ENCODE data around the gene SEC62. TPM values are rescaled to one million over a fixed set of nuclear protein-coding genes. Genes with fewer than 3 reads are reported as not detected.

Gene SEC62, protein sequence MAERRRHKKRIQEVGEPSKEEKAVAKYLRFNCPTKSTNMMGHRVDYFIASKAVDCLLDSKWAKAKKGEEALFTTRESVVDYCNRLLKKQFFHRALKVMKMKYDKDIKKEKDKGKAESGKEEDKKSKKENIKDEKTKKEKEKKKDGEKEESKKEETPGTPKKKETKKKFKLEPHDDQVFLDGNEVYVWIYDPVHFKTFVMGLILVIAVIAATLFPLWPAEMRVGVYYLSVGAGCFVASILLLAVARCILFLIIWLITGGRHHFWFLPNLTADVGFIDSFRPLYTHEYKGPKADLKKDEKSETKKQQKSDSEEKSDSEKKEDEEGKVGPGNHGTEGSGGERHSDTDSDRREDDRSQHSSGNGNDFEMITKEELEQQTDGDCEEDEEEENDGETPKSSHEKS
- total RNA-seq, result 47.1 and 98.1 TPM in 2 replicates

GRCh38 chr3:169966428-169966950 is at the start of gene SEC62:
Gene SEC62 (plus strand): TSS chr3:169966807. CDS start chr3:169966823, 16 bp downstream.

DNA sequence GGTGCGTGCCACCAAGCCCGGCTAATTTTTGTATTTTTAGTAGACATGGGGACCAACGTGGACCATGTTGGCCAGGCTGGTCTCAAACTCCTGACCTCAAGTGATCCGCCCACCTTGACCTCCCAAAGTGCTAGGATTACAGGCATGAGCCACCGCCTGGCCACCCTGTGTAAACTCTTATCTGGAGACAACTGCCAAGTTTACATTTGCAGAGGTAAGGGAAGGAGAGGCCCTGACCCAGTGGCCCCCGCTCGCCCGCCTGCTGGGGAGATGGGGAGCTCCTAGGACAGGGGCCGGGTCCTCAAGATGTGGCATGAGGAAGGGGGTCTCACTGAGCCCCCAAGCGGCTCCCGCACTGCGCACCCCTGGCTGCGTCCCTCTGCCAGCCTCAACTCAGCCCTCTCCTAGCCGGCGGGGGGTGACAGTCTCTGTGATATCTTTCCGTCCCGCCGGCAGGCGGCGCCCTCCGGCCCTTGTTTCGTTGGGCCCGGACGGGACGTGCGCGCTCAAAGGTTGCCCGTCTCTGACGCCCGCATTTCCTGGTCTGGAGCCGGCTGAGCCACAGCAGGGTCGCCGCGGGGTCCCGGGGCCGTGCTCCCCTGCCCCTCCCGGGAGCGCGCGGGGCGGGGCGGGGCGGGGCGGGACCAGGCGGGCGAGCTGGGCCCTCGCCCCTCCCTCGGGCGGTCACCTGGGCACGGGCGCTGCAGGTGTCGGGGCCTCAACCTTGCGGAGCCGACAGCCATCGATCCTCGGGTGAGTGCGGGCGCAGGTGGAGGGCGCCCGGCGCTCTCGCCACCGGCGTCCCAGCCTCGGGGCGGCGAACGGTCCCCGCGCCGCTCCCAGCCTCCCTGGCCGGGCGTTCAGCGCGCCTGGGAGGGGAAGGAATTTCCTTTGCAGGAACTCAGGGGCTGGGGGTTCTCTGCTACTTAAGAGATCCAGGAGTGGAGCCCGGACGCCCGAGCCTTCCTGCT is 71.1 kb downstream of the SEC62 start, which contains the start of gene GPR160:
Gene GPR160, plus strand, starts transcription at position 533 of the 971 bp plus-strand sequence. CDS start 45,978 bp downstream, outside the sequence.

Other genes with a start within 250 kb of the SEC62 start
- 37.7 and 59.6 TPM in 2 replicates for gene TERC, start 201.7 kb upstream of the SEC62 start, total RNA-seq
- 3.7 and 4.4 TPM in 2 replicates for gene ACTRT3, start 197.2 kb upstream of the SEC62 start, total RNA-seq
- gene MYNN, start 193.4 kb upstream of the SEC62 start, total RNA-seq, result 23.8 and 23.9 TPM in 2 replicates
- not detected in 2 replicates for gene LRRIQ4, start 153.9 kb upstream of the SEC62 start, total RNA-seq
- gene LRRC34, start 153.9 kb upstream of the SEC62 start, total RNA-seq, result 1.1 and 1.4 TPM in 2 replicates
- gene LRRC31, start 96.9 kb upstream of the SEC62 start, total RNA-seq, result not detected in 2 replicates
- gene SAMD7, start 55.2 kb upstream of the SEC62 start, total RNA-seq, result not detected in 2 replicates
- gene GPR160, start 71.2 kb downstream of the SEC62 start, total RNA-seq, result 0.14 and 0.28 TPM in 2 replicates
- gene PHC3, start 214.9 kb downstream of the SEC62 start, total RNA-seq, result 19.9 TPM in 2 replicates